ENCODE data around the gene NSMCE1. TPM values are rescaled to one million over a fixed set of nuclear protein-coding genes. Genes with fewer than 3 reads are reported as not detected.

The NSMCE1 gene
- total RNA-seq, 2 experiments from 2014 or later = 31.9 to 33.9 TPM

DNA sequence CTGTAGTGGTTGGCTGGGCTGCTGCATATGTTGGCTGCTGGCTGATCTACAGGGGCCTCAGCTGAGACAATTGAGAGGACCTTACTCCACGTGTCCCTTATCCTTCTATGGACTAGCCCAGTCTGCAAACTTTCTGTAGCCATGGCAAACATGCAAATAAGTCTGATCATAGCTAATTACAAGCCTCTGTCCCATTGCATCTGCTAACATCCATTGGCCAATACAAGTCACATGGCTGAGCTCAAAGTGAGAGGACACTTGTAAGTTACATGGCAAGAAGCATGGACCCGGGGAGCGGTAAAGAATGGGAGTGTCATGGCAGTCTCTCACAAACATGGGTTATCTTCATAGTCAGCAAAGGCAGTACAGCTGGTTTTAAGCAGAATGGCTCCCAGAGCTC is 33.6 kb upstream of the NSMCE1 start:
- no peaks in the 10 kb centered on the region for H3K27me3 ChIP-seq (ENCODE audit: control insufficient read depth in 1 of 2, insufficient read depth in 2 of 2, low read length in 2 of 2)
- H3K4me1 ChIP-seq (ENCODE audit: insufficient read depth, low read length) = no peaks in the 10 kb centered on the region
- ChIA-PET CTCF (interaction anchor here (1.0 kb wide), 1 partner anchor 67 kb away, joined by 3 read pairs; no protein-coding TSS in a partner anchor), POLR2A (interaction anchor here (0.9 kb wide), 1 partner anchor 12 kb away, joined by 3 read pairs; no protein-coding TSS in a partner anchor)
- DNase-seq (no peak), ATAC-seq (ENCODE audit: poor library complexity) (no peak)
- Mint-ChIP-seq H3K27me3 (no peaks in the 10 kb centered on the region), H3K4me1 (ENCODE audit: low read depth) (peaks cover 9% of the 10 kb centered on the region), H3K27ac (no peak overlapping the region), H3K4me3 (no peak overlapping the region), H3K9me3 (no peaks in the 10 kb centered on the region), H3K36me3 (ENCODE audit: low read depth) (no peaks in the 10 kb centered on the region)
- no peaks in the 10 kb centered on the region for H3K36me3 ChIP-seq (ENCODE audit: insufficient read depth, low read length)
- TF ChIP-seq, protein P1, sequence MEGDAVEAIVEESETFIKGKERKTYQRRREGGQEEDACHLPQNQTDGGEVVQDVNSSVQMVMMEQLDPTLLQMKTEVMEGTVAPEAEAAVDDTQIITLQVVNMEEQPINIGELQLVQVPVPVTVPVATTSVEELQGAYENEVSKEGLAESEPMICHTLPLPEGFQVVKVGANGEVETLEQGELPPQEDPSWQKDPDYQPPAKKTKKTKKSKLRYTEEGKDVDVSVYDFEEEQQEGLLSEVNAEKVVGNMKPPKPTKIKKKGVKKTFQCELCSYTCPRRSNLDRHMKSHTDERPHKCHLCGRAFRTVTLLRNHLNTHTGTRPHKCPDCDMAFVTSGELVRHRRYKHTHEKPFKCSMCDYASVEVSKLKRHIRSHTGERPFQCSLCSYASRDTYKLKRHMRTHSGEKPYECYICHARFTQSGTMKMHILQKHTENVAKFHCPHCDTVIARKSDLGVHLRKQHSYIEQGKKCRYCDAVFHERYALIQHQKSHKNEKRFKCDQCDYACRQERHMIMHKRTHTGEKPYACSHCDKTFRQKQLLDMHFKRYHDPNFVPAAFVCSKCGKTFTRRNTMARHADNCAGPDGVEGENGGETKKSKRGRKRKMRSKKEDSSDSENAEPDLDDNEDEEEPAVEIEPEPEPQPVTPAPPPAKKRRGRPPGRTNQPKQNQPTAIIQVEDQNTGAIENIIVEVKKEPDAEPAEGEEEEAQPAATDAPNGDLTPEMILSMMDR (IDR thresholded peaks at IDR 0.05) = no peak
- H3K4me3 ChIP-seq (ENCODE audit: low read length) = no peak overlapping the region
- H3K27ac ChIP-seq (ENCODE audit: low read depth in 1 of 2, low read length in 2 of 2) = no peak overlapping the region
- intact Hi-C loops (cut with DNase I, micrococcal nuclease) = no loop called here
- no peaks in the 10 kb centered on the region for H3K9me3 ChIP-seq (ENCODE audit: control insufficient read depth in 1 of 2, insufficient read depth in 1 of 2, low read length in 2 of 2)

DNA sequence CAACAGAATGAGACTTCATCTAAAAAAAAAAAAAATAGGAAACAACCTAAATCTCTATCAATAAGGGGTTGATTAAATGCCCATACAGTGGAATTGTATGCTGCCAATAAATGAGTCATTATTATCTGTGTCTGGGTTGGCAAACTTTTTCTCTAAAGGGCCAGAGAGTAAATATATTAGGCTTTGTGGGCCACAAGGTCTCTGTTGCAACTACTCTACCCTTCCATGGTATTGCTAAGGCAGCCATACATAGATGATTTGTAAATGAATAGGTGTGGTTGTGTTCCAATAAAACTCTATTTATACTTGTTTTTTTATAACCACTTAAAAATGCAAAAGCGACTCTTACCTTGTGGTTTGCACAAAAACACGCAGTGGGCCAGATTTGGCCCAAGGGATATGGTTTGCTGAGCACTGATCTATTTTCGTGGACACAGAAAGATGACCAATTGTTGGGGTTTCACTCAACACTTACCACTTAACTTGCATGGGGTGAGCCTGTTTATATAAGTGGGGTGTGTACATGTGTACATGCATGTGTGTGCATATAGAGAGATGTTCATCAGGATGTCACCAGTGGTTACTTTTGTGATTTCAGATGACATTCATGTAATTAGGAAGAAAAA is 32.8 kb upstream of the NSMCE1 start:
- DNase-seq (no peak), ATAC-seq (ENCODE audit: poor library complexity) (no peak)
- Histone ChIP-seq H3K27ac (ENCODE audit: low read depth in 1 of 2, low read length in 2 of 2) (no peak overlapping the region), H3K27me3 (ENCODE audit: control insufficient read depth in 1 of 2, insufficient read depth in 2 of 2, low read length in 2 of 2) (no peaks in the 10 kb centered on the region), H3K9me3 (ENCODE audit: control insufficient read depth in 1 of 2, insufficient read depth in 1 of 2, low read length in 2 of 2) (no peaks in the 10 kb centered on the region), H3K4me1 (ENCODE audit: insufficient read depth, low read length) (no peaks in the 10 kb centered on the region), H3K4me3 (ENCODE audit: low read length) (no peak overlapping the region), H3K36me3 (ENCODE audit: insufficient read depth, low read length) (no peaks in the 10 kb centered on the region)
- ChIA-PET POLR2A (no interaction called here), CTCF (no interaction called here)
- TF ChIP-seq, protein P1 (IDR thresholded peaks at IDR 0.05) = no peak
- intact Hi-C loops (cut with DNase I, micrococcal nuclease) = no loop called here
- Mint-ChIP-seq H3K27ac (no peak overlapping the region), H3K9me3 (no peaks in the 10 kb centered on the region), H3K36me3 (ENCODE audit: low read depth) (no peaks in the 10 kb centered on the region), H3K27me3 (no peaks in the 10 kb centered on the region), H3K4me1 (ENCODE audit: low read depth) (peaks cover 9% of the 10 kb centered on the region), H3K4me3 (no peak overlapping the region)

DNA sequence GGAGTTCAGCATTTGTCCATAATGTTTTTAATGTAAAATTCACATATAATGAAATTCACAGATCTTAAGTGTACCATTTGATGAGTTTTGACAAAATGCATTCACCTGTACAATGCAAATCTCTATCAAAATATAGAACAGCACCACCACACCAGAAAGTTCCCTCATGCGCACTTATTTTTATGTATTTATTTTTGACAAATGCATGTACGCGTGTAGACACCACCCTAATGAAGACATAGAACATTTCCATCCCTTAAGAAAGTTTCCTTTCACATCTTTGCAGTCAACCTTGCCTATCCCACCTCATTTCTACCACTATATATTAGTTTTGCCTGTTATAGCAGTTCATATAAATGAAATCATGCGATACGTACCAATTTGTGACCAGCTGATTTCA is 29.6 kb upstream of the NSMCE1 start:
- Mint-ChIP-seq H3K4me1 (ENCODE audit: low read depth) (peaks cover 9% of the 10 kb centered on the region), H3K27me3 (no peaks in the 10 kb centered on the region), H3K27ac (no peak overlapping the region), H3K36me3 (ENCODE audit: low read depth) (no peaks in the 10 kb centered on the region), H3K9me3 (no peaks in the 10 kb centered on the region), H3K4me3 (no peak overlapping the region)
- H3K4me1 ChIP-seq (ENCODE audit: insufficient read depth, low read length) = no peaks in the 10 kb centered on the region
- no peaks in the 10 kb centered on the region for H3K27me3 ChIP-seq (ENCODE audit: control insufficient read depth in 1 of 2, insufficient read depth in 2 of 2, low read length in 2 of 2)
- H3K27ac ChIP-seq (ENCODE audit: low read depth in 1 of 2, low read length in 2 of 2) = no peak overlapping the region
- POLR2A ChIA-PET = interaction anchor here (0.6 kb wide), 1 partner anchor 24 kb away, joined by 3 read pairs; no protein-coding TSS in a partner anchor
- no peaks in the 10 kb centered on the region for H3K36me3 ChIP-seq (ENCODE audit: insufficient read depth, low read length)
- H3K9me3 ChIP-seq (ENCODE audit: control insufficient read depth in 1 of 2, insufficient read depth in 1 of 2, low read length in 2 of 2) = no peaks in the 10 kb centered on the region
- intact Hi-C loops (cut with DNase I, micrococcal nuclease) = no loop called here
- no peak overlapping the region for H3K4me3 ChIP-seq (ENCODE audit: low read length)
- TF ChIP-seq, protein P1 (IDR thresholded peaks at IDR 0.05) = no peak
- DNase-seq (no peak), ATAC-seq (ENCODE audit: poor library complexity) (no peak)
- CTCF ChIA-PET = interaction anchor here (0.7 to 1.8 kb wide), 3 partner anchors 17 to 63 kb away, joined by 3 to 11 read pairs (median 3); no protein-coding TSS in a partner anchor

Measured in CD4-positive, alpha-beta T cell (primary cell).